Nephron (organoid): ENCODE results near the gene TMEM259.
A peak's percentile ranks its signal among the peaks of the same experiment; 100 is the strongest.

Experiments used
- H3K27ac Mint-ChIP-seq, 3 experiments: 2 replicates each; pipeline ENCODE4 v1.8.0; 2020; ENCODE audit warnings: mixed read lengths in 3 of 3, mild to moderate bottlenecking in 2 of 3, moderate library complexity in 1 of 3
- H3K27me3 Mint-ChIP-seq: 2 replicates; pipeline ENCODE4 v1.8.0; 2021; ENCODE audit warnings: low read depth, mild to moderate bottlenecking, moderate library complexity, mixed read lengths
- H3K36me3 Mint-ChIP-seq: 2 replicates; pipeline ENCODE4 v1.8.0; 2020; ENCODE audit warnings: low read depth, mixed read lengths
- H3K4me1 Mint-ChIP-seq: 2 replicates; pipeline ENCODE4 v1.8.0; 2020; ENCODE audit warnings: mixed read lengths
- H3K4me3 Mint-ChIP-seq, 3 experiments: 2 replicates each; pipeline ENCODE4 v1.8.0; 2020; ENCODE audit warnings: mild to moderate bottlenecking in 3 of 3, mixed read lengths in 3 of 3, moderate library complexity in 2 of 3
- H3K9me3 Mint-ChIP-seq: 2 replicates; pipeline ENCODE4 v1.8.0; 2020; ENCODE audit warnings: mixed read lengths
- TF ChIP-seq, protein P1 (sequence below), 3 experiments: fragments of 200-600 bp; sonication (generic); IDR thresholded peaks; one replicate each; pipeline ENCODE4 v1.5.0; 2021; ENCODE audit warnings: antibody characterized with exemption in 3 of 3; ENCODE audit not compliant: unreplicated experiment in 3 of 3

TMEM259 gene

DNA sequence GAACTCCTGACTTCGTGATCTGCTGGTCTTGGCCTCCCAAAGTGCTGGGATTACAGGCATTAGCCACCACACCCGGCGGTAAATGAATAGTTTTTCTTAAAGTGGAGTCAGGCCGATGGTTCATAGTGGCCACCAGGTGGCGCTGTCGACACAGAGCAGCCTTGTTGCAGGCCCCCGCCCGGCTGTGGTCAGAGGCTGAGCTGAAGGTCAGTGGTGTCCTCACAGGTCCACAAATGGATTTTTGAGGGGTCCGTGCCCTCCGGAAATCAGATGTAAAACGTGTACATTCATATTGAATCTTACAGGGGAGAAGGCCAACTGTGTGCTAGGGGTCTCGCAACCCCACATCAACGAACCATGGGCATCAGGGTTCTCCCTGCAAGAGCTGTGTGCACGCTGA is 50.2 kb downstream of the TMEM259 start:
- no peaks in the 10 kb centered on the region for H3K4me1 Mint-ChIP-seq
- H3K9me3 Mint-ChIP-seq = no peaks in the 10 kb centered on the region
- peak overlapping the region in 1 of 3 experiments; percentile 67 for H3K27ac Mint-ChIP-seq
- H3K27me3 Mint-ChIP-seq = no peaks in the 10 kb centered on the region
- peaks cover 69% of the 10 kb centered on the region for H3K36me3 Mint-ChIP-seq
- TF ChIP-seq, protein P1, sequence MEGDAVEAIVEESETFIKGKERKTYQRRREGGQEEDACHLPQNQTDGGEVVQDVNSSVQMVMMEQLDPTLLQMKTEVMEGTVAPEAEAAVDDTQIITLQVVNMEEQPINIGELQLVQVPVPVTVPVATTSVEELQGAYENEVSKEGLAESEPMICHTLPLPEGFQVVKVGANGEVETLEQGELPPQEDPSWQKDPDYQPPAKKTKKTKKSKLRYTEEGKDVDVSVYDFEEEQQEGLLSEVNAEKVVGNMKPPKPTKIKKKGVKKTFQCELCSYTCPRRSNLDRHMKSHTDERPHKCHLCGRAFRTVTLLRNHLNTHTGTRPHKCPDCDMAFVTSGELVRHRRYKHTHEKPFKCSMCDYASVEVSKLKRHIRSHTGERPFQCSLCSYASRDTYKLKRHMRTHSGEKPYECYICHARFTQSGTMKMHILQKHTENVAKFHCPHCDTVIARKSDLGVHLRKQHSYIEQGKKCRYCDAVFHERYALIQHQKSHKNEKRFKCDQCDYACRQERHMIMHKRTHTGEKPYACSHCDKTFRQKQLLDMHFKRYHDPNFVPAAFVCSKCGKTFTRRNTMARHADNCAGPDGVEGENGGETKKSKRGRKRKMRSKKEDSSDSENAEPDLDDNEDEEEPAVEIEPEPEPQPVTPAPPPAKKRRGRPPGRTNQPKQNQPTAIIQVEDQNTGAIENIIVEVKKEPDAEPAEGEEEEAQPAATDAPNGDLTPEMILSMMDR (IDR thresholded peaks at IDR 0.05; ENCODE audit: unreplicated experiment in 3 of 3) = peak; percentile 49 to 58 (median 53)
- H3K4me3 Mint-ChIP-seq = no peak overlapping the region

DNA sequence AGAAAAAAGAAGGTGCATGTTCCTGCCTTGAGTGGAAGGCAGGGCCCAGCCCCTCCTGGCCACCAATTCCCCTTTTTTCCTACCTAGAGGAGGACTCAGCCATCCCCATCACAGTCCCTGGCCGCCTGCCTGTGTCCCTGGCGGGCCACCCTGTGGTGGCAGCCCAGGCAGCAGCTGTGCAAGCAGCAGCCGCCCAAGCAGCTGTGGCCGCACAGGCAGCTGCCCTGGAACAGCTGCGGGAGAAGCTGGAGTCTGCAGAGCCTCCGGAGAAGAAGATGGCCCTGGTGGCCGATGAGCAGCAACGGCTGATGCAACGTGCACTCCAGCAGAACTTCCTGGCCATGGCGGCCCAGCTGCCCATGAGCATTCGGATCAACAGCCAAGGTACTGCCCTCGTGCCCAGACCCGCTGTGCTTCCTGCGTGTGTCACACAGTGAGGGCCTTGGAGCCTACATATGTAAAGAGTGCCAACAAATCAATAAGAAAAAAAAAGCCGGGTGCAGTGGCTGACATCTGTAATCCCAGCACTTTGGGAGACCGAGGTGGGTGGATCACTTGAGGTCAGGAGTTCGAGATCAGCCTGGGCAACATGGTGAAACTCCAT is 54.3 kb downstream of the TMEM259 start:
- TF ChIP-seq, protein P1 (IDR thresholded peaks at IDR 0.05; ENCODE audit: unreplicated experiment in 3 of 3) = no peak
- no peak overlapping the region for H3K27ac Mint-ChIP-seq
- peaks cover 5% of the 10 kb centered on the region for H3K4me1 Mint-ChIP-seq
- peaks cover 81% of the 10 kb centered on the region for H3K36me3 Mint-ChIP-seq
- no peaks in the 10 kb centered on the region for H3K9me3 Mint-ChIP-seq
- no peaks in the 10 kb centered on the region for H3K27me3 Mint-ChIP-seq
- H3K4me3 Mint-ChIP-seq = no peak overlapping the region

DNA sequence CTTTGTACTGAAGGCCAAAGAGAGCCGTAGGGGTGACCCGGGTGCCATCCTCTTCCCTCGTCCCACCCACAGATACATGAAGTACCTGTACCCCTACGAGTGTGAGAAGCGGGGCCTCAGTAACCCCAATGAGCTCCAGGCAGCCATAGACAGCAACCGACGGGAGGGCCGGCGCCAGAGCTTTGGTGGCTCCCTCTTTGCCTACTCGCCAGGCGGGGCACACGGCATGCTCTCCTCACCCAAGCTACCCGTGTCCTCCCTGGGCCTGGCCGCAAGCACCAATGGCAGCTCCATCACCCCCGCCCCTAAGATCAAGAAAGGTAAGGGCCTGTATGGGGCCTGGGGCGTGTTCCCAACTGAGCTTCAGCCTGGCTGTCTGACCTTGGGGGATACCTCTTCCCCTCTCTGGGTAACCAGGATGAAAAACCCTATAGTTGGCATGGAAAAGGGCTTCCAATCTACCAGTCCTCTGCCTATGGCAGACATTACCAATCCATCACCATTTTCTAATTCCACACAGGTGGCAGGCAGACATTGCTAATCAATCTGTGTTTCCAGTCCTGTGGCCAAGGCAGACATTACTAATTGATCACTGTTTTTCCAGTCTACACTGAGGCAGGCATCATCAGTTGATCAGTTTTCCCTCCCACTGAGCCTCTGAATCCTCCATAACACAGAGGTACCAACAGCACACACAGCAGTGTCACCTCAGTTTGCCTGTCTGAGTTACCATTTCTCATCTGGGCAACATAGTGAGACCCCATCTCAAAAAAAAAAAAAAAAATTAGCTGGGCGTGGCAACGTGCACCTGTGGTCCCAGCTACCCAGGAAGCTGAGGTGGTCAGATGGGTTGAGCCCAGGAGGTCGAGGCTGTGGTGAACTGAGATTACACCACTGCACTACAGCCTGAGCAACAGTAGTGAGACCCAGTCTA is 55.9 kb downstream of the TMEM259 start:
- TF ChIP-seq, protein P1 (IDR thresholded peaks at IDR 0.05; ENCODE audit: unreplicated experiment in 3 of 3) = no peak
- H3K27me3 Mint-ChIP-seq = no peaks in the 10 kb centered on the region
- H3K4me3 Mint-ChIP-seq = no peak overlapping the region
- peak overlapping the region in 2 of 3 experiments; percentile 38 to 73 for H3K27ac Mint-ChIP-seq
- H3K36me3 Mint-ChIP-seq = peaks cover 70% of the 10 kb centered on the region
- H3K4me1 Mint-ChIP-seq = peaks cover 5% of the 10 kb centered on the region
- no peaks in the 10 kb centered on the region for H3K9me3 Mint-ChIP-seq

DNA sequence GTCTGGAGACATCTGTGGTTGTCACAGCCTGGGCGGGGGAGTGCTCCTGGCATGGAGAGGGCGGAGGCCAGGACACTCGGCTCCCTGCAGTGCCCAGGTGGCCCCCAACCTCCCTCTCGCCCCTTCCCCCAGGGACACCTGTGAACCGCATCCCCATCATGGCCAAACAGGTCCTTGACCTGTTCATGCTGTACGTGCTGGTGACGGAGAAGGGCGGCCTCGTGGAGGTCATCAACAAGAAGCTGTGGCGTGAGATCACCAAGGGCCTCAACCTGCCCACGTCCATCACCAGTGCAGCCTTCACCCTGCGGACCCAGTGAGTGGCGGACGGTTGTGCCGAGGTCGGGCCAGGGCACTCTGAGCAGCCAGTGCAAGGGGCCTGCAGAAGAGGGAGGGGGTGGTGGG is 56.8 kb downstream of the TMEM259 start:
- H3K27ac Mint-ChIP-seq = peak overlapping the region in 2 of 3 experiments; percentile 76 to 94
- H3K9me3 Mint-ChIP-seq = no peaks in the 10 kb centered on the region
- TF ChIP-seq, protein P1 (IDR thresholded peaks at IDR 0.05; ENCODE audit: unreplicated experiment in 3 of 3) = no peak
- H3K4me3 Mint-ChIP-seq = no peak overlapping the region
- peaks cover 5% of the 10 kb centered on the region for H3K4me1 Mint-ChIP-seq
- H3K36me3 Mint-ChIP-seq = peaks cover 70% of the 10 kb centered on the region
- no peaks in the 10 kb centered on the region for H3K27me3 Mint-ChIP-seq

DNA sequence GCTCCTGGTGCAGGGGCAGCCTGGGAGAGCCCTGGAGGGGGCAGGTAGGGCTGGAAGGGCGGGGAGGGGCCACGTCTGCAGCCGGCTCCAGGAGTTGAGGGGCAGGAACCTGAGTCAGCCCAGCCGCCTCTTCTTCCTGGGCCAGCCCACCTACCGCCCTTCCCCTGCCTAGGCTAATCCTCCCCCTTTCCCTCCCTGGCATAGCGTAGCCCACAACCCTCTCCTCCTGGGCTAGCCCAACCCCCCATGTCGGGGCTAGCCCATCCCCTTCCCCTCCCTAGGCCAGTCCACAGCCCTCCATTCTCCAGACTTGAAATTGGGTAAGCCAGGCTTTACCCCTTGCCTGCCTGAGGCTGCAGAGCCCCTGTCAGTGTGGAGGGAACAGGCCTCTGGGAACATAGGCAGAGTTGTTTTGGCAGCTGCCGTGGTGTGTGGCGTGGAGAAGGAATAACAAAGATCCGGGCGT is 57.4 kb downstream of the TMEM259 start:
- Mint-ChIP-seq H3K36me3 (peaks cover 67% of the 10 kb centered on the region), H3K9me3 (no peaks in the 10 kb centered on the region), H3K27me3 (no peaks in the 10 kb centered on the region), H3K4me3 (peak overlapping the region in 2 of 3 experiments; percentile 5 to 22), H3K4me1 (peaks cover 5% of the 10 kb centered on the region), H3K27ac (peak overlapping the region; percentile 44 to 94 (median 92))
- TF ChIP-seq, protein P1 (IDR thresholded peaks at IDR 0.05; ENCODE audit: unreplicated experiment in 3 of 3) = no peak
